H1 (cell line): ENCODE measurements around the gene CTLA4. TPM values are rescaled to one million over a fixed set of nuclear protein-coding genes. Genes with fewer than 3 reads are reported as not detected.

ENCODE experiments used
- CTCF ChIA-PET: fragments of 300-600 bp; sonication (Branson Sonifier 250); formaldehyde crosslinking; loops from one replicate; lab custom pipeline; 2021; ENCODE audit not compliant: partially characterized antibody; lab: Charles Lee
- POLR2A ChIA-PET: fragments of 300-600 bp; sonication (Branson Sonifier 250); formaldehyde crosslinking; loops from one replicate; lab custom pipeline; 2021; ENCODE audit warnings: inconsistent platforms; ENCODE audit not compliant: partially characterized antibody; lab: Charles Lee
- DNase-seq, 2 experiments: peaks; one replicate each; pipeline versions ENCODE4 v3.0.0 to v3.0.0-alpha.2; 2010 to 2022; ENCODE audit warnings: low spot score in 2 of 2, low read depth in 1 of 2, mixed read lengths in 1 of 2
- FAIRE-seq: peaks from 2 replicates; lab custom pipeline; 2011; peaks lifted over from hg19 to GRCh38; lab: Jason Lieb, UNC
- H2AFZ ChIP-seq: 2 replicates; pipeline ENCODE4 v1.8.1; 2012; ENCODE audit warnings: low read length, inconsistent platforms
- H2AK5ac ChIP-seq: 2 replicates; pipeline ENCODE4 v1.6.1; 2013; ENCODE audit warnings: low read depth, low read length
- H2BK120ac ChIP-seq: replicated peaks from 2 replicates; pipeline ENCODE3; 2013; ENCODE audit warnings: low read depth, low read length, inconsistent platforms
- H2BK12ac ChIP-seq: 2 replicates; pipeline ENCODE4 v1.6.1; 2013; ENCODE audit warnings: low read depth, low read length
- H2BK15ac ChIP-seq: 2 replicates; pipeline ENCODE4 v1.6.1; 2013; ENCODE audit warnings: low read length
- H2BK20ac ChIP-seq: 2 replicates; pipeline ENCODE4 v1.6.1; 2013; ENCODE audit warnings: low read length
- H2BK5ac ChIP-seq: 2 replicates; pipeline ENCODE4 v1.6.1; 2013; ENCODE audit warnings: low read depth, low read length
- H3K14ac ChIP-seq: 2 replicates; pipeline ENCODE4 v1.6.1; 2013; ENCODE audit warnings: inconsistent platforms; ENCODE audit not compliant: insufficient read length
- H3K18ac ChIP-seq: 2 replicates; pipeline ENCODE4 v1.6.1; 2013; ENCODE audit warnings: low read length; ENCODE audit errors: extremely low read depth
- H3K23ac ChIP-seq: 2 replicates; pipeline ENCODE4 v1.6.1; 2013; ENCODE audit warnings: inconsistent platforms; ENCODE audit not compliant: insufficient read length
- H3K23me2 ChIP-seq: 2 replicates; pipeline ENCODE4 v1.6.1; 2013; ENCODE audit warnings: low read depth, low read length
- H3K27ac ChIP-seq: 2 replicates; pipeline ENCODE4 v1.6.1; 2011; ENCODE audit warnings: low read depth, low read length, inconsistent platforms
- H3K27me3 ChIP-seq, 4 experiments: replicated peaks in 1 of 4; 1 replicate in 1 of 4; 2 replicates in 3 of 4; pipeline versions ENCODE4 v1.6.1 to v1.8.1; 2011 to 2013; ENCODE audit warnings: low read length in 3 of 4, mild to moderate bottlenecking in 3 of 4, inconsistent platforms in 2 of 4, mixed read lengths in 2 of 4, moderate library complexity in 1 of 4; ENCODE audit not compliant: control insufficient read depth in 3 of 4, insufficient read depth in 3 of 4; ENCODE audit errors: extremely low read depth in 1 of 4
- H3K36me3 ChIP-seq, 4 experiments: 2 replicates each; pipeline versions ENCODE4 v1.6.1 to v1.8.1; 2011 to 2013; ENCODE audit warnings: mild to moderate bottlenecking in 4 of 4, low read length in 3 of 4, moderate library complexity in 2 of 4, control low read depth in 1 of 4, inconsistent platforms in 1 of 4; ENCODE audit not compliant: insufficient read depth in 4 of 4, control insufficient read depth in 2 of 4
- H3K4ac ChIP-seq: replicated peaks from 2 replicates; pipeline ENCODE3; 2013; ENCODE audit warnings: low read length, low read depth, mixed read lengths, inconsistent platforms; ENCODE audit not compliant: insufficient read length
- H3K4me1 ChIP-seq, 4 experiments: replicated peaks in 1 of 4; 1 replicate in 1 of 4; 2 replicates in 3 of 4; pipeline versions ENCODE4 v1.6.1 to v1.8.1; 2011 to 2013; ENCODE audit warnings: low read length in 3 of 4, inconsistent platforms in 2 of 4, mixed read lengths in 1 of 4; ENCODE audit not compliant: insufficient read depth in 4 of 4, control insufficient read depth in 3 of 4
- H3K4me2 ChIP-seq, 2 experiments: 2 replicates each; pipeline versions ENCODE4 v1.6.1 to v1.8.1; 2011 to 2013; ENCODE audit warnings: low read depth in 2 of 2, low read length in 2 of 2, control low read depth in 1 of 2, inconsistent platforms in 1 of 2, mild to moderate bottlenecking in 1 of 2; ENCODE audit not compliant: insufficient read depth in 1 of 2
- H3K4me3 ChIP-seq, 4 experiments: fragments of 200-600, 300-600 bp in 1 of 4; sonication (generic), shearing (Covaris generic), sonication (Bioruptor Twin) in 1 of 4; 2 replicates each; pipeline versions ENCODE4 v1.5.1 to v1.8.1; 2011 to 2016; ENCODE audit warnings: low read length in 4 of 4, low read depth in 3 of 4, control low read depth in 2 of 4, inconsistent platforms in 2 of 4, mild to moderate bottlenecking in 2 of 4, mixed read lengths in 1 of 4, moderate library complexity in 1 of 4; ENCODE audit not compliant: insufficient read depth in 2 of 4; ENCODE audit errors: extremely low read depth in 1 of 4
- H3K56ac ChIP-seq: replicated peaks from 2 replicates; pipeline ENCODE3; 2013; ENCODE audit warnings: low read depth, mild to moderate bottlenecking, mixed read lengths, low read length, inconsistent platforms; ENCODE audit not compliant: insufficient read length
- H3K79me1 ChIP-seq: 2 replicates; pipeline ENCODE4 v1.6.1; 2013; ENCODE audit warnings: low read depth, low read length, control low read depth
- H3K79me2 ChIP-seq, 2 experiments: 2 replicates each; pipeline versions ENCODE4 v1.6.1 to v1.8.1; 2012 to 2013; ENCODE audit warnings: low read length in 2 of 2, mild to moderate bottlenecking in 2 of 2, inconsistent platforms in 1 of 2; ENCODE audit not compliant: insufficient read depth in 2 of 2, control insufficient read depth in 1 of 2
- H3K9ac ChIP-seq, 4 experiments: replicated peaks in 1 of 4; 1 replicate in 1 of 4; 2 replicates in 3 of 4; pipeline versions ENCODE4 v1.6.1 to v1.8.1; 2011 to 2013; ENCODE audit warnings: low read depth in 3 of 4, low read length in 3 of 4, control low read depth in 2 of 4, mild to moderate bottlenecking in 2 of 4, moderate library complexity in 2 of 4, inconsistent platforms in 1 of 4; ENCODE audit errors: extremely low read depth in 1 of 4
- H3K9me3 ChIP-seq, 2 experiments: 2 replicates each; pipeline versions ENCODE4 v1.6.1 to v1.8.1; 2012 to 2013; ENCODE audit warnings: mild to moderate bottlenecking in 2 of 2, moderate library complexity in 2 of 2, control low read depth in 1 of 2, inconsistent platforms in 1 of 2, low read depth in 1 of 2, low read length in 1 of 2, mixed read lengths in 1 of 2; ENCODE audit not compliant: insufficient read depth in 2 of 2
- H4K20me1 ChIP-seq, 2 experiments: replicated peaks in 1 of 2; 2 replicates each; pipeline versions ENCODE3 to v1.8.1; 2011 to 2013; ENCODE audit warnings: inconsistent platforms in 2 of 2, low read length in 2 of 2, mild to moderate bottlenecking in 1 of 2; ENCODE audit not compliant: insufficient read depth in 2 of 2, control insufficient read depth in 1 of 2
- H4K5ac ChIP-seq: 2 replicates; pipeline ENCODE4 v1.6.1; 2013; ENCODE audit warnings: low read length, low read depth, mixed read lengths, inconsistent platforms; ENCODE audit not compliant: insufficient read length
- H4K8ac ChIP-seq: 2 replicates; pipeline ENCODE4 v1.8.0; 2013; ENCODE audit warnings: mild to moderate bottlenecking, moderate library complexity, low read length, inconsistent platforms; ENCODE audit not compliant: insufficient read depth; ENCODE audit errors: extremely low read depth
- H4K91ac ChIP-seq: replicated peaks from 2 replicates; pipeline ENCODE3; 2013; ENCODE audit warnings: low read length, mixed read lengths, inconsistent platforms; ENCODE audit not compliant: insufficient read length
- BACH1 ChIP-seq: IDR thresholded peaks from 2 replicates; pipeline ENCODE4 v1.6.1; 2012; ENCODE audit warnings: low read length, improper control_type of control experiment
- SUZ12 ChIP-seq: fragments of 200-600 bp; sonication (generic); IDR thresholded peaks from 2 replicates; pipeline ENCODE4 v1.6.1; 2012; ENCODE audit warnings: mild to moderate bottlenecking, inconsistent platforms, low read length, moderate library complexity, mixed read lengths
- TBP ChIP-seq: IDR thresholded peaks from 2 replicates; pipeline ENCODE4 v1.6.1; 2011; ENCODE audit warnings: low read depth, low read length, improper control_type of control experiment
- TCF12 ChIP-seq: IDR thresholded peaks from 2 replicates; pipeline ENCODE4 v1.6.1; 2011; ENCODE audit warnings: low read depth, mild to moderate bottlenecking, low read length
- WGBS, 2 experiments: shearing (Covaris generic) in 1 of 2; methylation state at CpG; one replicate each; pipeline versions ENCODE4 v1.1.6 to v1.1.7; 2013 to 2015; ENCODE audit warnings: low lambda C conversion rate in 2 of 2, mixed read lengths in 2 of 2, inconsistent platforms in 1 of 2, low coverage in 1 of 2, missing lambda C conversion rate in 1 of 2; ENCODE audit not compliant: insufficient replicate concordance in 2 of 2, insufficient coverage in 1 of 2, insufficient read length in 1 of 2; ENCODE audit errors: extremely low coverage in 1 of 2, missing lambda C conversion rate in 1 of 2; 5-methylcytosine and 5-hydroxymethylcytosine counted together
- polyA plus RNA-seq, 7 experiments: library from polyadenylated mRNA; depleted of rRNA in 3 of 7; stranded (reverse) in 5 of 7; unstranded in 2 of 7; fragments of >200 nt in 5 of 7; fragments of 200-250 nt in 2 of 7; gene quantifications; 1 replicate in 5 of 7; 2 replicates in 1 of 7; 4 replicates in 1 of 7; pipeline versions ENCODE4 v1.2.1 to v1.2.3, GENCODE V29; 2011 to 2013; ENCODE audit warnings: missing spikeins in 2 of 7, mixed read lengths in 2 of 7
- total RNA-seq: library from RNA; stranded (reverse); fragmentation: NEBNext Ultra II Directional; extraction: Animal tissue kit (Norgen Biotek cat#: 25700); gene quantifications from 2 replicates; pipeline ENCODE4 v1.2.1, GENCODE V29; 2021

The CTLA4 gene
- total and polyA plus RNA-seq, 2 of the 8 experiments (the other 6 are each of a cell fraction or from before 2014, with no cell fraction given): not detected

DNA sequence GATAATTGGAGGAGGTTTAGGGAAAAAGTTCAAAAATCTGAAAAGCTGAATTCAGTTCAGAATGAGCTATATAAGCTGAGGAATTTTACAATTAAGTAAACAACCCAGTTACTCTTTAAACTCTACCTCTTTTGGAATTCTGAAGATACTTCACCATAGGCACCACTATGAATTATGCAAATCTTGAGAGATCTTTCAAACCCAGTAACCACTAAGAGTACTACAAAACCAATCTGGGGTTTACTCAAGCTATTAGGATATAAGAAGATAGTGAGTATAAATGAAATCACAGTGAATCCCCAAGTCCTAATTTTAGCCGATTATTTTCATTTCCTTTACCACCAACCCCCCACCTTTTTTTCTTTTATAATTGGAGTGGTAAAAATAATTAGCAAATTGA is 6.0 kb upstream of the CTLA4 start:
- H3K56ac ChIP-seq: no peak overlapping the region
- POLR2A ChIA-PET: no interaction called here
- 88% methylated on average over 1 of the region's 1 CpG; no CpG with 5 or more reads in 1 of the 2 experiments for WGBS, 2 experiments

More for the DNA sequence above, 6.0 kb upstream of the CTLA4 start:
- Histone ChIP-seq H3K23ac (no peak overlapping the region), H3K4ac (no peak overlapping the region), H4K20me1 (no peaks in the 10 kb centered on the region), H2BK15ac (no peak overlapping the region), H2BK120ac (no peak overlapping the region), H2AK5ac (no peak overlapping the region), H3K79me1 (no peaks in the 10 kb centered on the region), H3K18ac (no peak overlapping the region), H2AFZ (no peak overlapping the region), H4K8ac (no peak overlapping the region), H4K91ac (no peak overlapping the region), H3K9ac (no peak overlapping the region), H3K4me1 (no peaks in the 10 kb centered on the region), H3K27me3 (no peaks in the 10 kb centered on the region), H3K14ac (no peak overlapping the region), H3K23me2 (no peaks in the 10 kb centered on the region), H4K5ac (no peak overlapping the region), H3K4me3 (no peak overlapping the region), H2BK12ac (no peak overlapping the region), H3K36me3 (no peaks in the 10 kb centered on the region), H2BK20ac (no peak overlapping the region), H3K27ac (no peak overlapping the region), H2BK5ac (no peak overlapping the region), H3K4me2 (no peak overlapping the region), H3K9me3 (no peaks in the 10 kb centered on the region), H3K79me2 (no peaks in the 10 kb centered on the region)
- TF ChIP-seq SUZ12 (no peak), TCF12 (no peak), TBP (no peak), BACH1 (no peak)
- FAIRE-seq: no peak
- DNase-seq: no peak
- CTCF ChIA-PET: interaction anchor here (0.6 to 1.6 kb wide), 2 partner anchors 20 to 48 kb away, joined by 3 to 11 read pairs; no protein-coding TSS in a partner anchor
